ELF-1 (cell line): ENCODE measurements around the gene CD33.
"Not testable (repeated sequence)": the region's sequence is repeated elsewhere in the genome, so short reads cannot be mapped to it uniquely, and the experiment has no call there.

Experiments
- DNase-seq: peaks from one replicate; pipeline ENCODE4 v3.0.0-alpha.2; 2016; ENCODE audit warnings: low read depth, low spot score

CD33 gene

DNA sequence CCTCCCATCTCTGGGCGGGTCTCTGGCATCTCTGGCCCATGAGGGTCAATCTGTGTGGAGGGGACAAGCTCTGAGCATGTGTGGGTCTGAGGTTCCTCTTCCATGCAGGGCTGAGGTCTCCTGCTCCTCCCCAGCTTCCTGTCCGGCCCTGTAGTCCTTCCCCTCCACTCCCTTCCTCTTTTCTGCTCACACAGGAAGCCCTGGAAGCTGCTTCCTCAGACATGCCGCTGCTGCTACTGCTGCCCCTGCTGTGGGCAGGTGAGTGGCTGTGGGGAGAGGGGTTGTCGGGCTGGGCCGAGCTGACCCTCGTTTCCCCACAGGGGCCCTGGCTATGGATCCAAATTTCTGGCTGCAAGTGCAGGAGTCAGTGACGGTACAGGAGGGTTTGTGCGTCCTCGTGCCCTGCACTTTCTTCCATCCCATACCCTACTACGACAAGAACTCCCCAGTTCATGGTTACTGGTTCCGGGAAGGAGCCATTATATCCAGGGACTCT is at the start of gene CD33:
Gene CD33 (plus strand): TSS at position 183 of the 496 bp plus-strand sequence. CDS start 39 bp downstream, at position 222.
- not testable (repeated sequence) for DNase-seq

DNA sequence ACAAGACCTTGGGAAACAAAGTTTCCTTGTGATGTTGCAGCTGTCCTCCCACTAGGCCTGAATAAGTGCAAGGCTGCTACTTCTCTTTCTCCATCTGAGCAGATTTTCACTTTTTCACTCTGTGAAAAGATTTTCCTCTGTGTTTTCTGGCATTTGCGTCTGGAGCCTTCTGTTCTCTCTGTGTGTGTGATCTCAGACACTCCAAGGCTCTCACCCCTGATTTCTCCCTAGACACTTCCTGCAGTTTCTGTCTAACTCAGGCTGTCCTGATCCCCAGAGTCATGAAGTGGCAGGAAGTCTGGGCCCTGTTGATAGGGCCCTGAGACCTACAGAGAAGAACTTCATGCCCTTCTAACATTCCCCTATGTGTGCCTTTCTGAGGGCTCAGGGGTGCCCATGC is 45.6 kb upstream of the CD33 start:
- no peak for DNase-seq

DNA sequence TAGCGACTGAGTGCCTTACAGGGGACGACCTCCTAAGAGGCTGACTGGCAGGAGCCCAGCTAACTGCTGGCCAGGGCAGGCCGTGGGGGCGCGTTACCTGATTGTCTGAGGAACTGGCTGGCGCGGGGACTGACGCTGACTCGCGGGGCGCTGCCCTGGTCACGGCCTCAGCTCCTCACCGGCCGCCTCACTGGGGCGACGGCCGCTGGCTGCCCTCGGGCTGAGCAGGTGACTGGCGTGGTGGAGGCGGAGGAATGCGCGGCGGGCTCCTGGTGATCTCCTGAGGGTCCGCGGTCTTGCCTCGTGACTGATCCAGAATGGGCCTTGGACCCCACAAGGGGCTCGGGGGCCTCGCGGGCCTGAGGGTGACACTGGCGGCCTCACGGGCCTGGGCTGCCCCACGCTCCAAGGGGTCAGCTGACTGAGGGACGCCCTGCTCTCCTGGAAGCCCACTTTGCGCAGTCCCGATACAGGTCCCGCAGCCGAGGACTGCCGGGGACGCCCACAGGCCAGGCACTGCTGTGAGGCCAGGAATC is 43.4 kb upstream of the CD33 start:
- DNase-seq: no peak

DNA sequence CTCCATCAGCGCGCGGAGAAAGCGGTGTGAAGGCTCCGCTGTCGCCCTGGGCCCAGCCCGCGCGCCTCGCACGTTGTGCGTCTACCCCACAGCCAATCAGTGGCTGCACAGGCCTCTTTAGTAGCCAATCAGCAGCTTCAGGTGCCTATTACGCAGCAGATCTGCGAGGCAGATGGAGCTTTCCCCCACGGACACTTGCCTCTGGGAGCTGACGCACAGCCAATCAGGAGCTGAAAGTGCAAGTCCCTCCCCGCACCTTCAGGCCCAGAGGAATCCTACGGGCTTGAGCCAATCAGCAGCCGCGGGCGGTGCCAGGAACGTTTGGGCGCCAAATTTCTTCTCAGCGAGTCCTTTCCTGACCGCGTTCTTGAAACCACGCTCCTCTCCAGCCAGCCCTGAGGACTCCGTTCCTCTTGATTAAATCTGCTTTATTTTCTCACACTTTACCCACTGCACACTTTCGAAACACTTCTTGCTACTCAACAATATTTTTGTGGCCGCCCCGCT is 42.9 kb upstream of the CD33 start:
- DNase-seq: peak; percentile 23

DNA sequence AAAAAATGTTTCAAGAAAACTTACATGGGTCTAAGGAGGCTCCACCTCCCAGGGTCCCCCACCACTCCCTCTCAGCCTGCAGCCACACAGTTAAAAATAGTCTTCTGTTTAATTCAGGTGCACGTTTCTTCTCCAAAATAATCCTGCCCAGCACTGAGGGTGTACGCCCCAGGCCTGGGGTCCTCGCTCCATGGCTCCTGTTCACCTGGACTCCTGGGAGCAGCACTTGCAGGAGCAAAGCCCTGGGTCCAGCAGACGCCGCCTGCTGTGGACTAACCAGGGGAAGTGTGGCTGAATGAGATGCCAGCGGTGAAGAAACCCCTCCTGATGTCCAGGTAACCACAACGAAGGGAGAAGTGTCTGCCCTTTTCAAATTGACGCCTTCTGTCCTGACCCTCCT is 41.3 kb upstream of the CD33 start:
- DNase-seq: no peak

DNA sequence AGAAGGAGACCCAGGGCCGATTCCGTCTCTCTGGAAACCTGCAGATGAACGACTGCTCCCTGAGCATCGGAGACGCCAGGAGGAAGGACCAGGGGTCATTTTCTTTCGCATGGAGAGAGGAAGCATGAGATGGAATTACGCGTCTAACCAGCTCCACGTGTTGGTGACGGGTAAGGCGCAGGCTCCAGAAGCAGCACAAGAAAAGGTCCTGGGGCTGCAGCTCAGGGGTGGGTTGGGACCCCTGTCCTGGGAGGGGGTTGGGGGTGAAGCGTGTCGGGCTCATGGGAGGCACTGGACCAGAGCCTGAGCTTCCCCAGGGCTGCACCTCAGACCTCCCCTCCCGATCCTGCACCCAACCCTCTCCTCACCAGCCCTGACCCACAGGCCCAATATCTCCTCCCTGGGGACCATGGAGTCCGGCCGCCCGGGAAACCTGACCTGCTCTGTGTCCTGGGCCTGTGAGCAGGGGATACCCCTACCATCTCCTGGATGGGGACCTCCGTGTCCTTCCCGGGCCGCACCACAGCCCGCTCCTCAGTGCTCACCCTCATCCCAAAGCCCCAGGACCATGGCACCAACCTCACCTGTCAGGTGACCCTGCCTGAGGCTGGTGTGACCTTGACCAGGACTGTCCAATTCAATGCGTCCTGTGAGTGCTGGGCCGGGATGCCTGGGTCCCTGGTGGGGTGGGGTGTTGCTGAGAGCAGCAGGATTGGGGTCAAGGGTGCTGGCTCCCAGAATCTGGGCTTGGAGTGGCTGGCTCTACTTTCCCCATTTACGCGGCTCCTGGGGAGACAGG is 39.6 kb upstream of the CD33 start:
- DNase-seq: no peak

DNA sequence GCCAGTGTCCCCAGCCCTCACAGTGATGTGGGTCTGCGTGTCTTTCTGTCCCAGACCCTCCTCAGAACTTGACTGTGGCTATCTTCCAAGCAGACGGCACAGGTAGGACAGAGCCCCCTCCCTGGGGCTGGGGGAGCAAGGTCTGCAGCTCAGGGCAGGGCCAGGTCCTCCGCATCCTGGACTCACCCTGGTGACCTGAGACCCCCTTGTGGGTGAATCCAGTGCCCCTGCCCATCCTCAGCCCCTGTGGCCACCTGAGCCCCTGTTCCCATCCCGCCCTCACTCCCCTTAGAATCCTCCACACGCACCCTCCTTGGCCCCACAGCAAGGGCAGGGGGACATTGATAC is 39.0 kb upstream of the CD33 start:
- DNase-seq: no peak

DNA sequence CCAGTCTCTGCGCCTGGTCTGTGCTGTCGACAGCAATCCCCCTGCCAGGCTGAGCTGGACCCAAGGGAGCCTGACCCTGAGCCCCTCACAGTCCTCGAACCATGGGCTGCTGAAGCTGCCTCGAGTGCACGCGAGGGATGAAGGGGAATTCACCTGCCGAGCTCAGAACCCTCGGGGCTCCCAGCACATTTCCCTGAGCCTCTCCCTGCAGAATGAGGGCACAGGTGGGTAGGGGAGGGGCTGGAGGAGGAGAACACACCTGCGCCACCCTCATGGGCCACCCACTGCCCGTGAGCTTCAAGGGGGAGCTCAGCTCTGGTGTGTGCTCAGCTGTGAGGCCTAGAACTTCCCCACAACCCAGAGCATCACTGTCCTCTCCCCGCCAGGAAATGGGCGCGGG is 38.6 kb upstream of the CD33 start:
- no peak for DNase-seq

DNA sequence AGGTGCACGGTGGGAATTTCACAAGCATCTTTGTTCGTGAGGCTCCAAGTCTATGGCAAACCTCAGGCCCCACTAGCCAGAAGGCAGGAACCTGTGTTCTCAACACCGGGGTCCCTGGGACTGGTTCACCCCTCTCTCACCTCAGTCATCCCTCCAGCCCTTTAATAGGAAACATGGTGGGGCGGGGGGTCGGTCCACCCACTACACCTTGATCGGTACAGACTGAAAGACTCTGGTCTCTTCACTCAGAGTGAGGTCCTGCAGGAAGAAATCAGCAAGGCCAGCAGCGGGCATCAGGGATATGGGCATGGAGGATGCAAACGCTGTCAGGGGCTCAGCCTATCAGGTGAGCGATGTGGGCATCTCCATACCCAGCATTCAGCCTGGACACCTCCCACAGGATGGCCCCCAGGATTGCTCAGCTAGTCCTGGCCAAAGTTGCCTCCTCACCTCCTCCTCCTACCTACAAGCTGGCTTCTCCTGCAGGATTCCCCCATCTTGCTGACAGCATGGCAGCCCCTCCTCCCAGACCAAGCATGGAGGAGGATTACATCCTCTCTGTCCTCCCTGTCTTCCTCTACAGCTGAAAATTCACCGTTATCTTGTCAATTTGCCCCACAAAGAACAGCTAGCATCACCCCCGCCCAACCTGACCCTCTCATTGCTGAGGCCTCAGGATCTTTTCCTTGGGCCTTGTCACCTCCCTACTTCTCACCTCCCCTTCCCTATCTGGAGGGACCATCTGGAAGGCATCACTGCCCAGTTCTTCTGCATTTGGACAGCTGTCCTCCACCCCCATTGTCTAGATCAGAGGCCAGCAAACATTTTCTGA is 37.3 kb upstream of the CD33 start:
- no peak for DNase-seq

DNA sequence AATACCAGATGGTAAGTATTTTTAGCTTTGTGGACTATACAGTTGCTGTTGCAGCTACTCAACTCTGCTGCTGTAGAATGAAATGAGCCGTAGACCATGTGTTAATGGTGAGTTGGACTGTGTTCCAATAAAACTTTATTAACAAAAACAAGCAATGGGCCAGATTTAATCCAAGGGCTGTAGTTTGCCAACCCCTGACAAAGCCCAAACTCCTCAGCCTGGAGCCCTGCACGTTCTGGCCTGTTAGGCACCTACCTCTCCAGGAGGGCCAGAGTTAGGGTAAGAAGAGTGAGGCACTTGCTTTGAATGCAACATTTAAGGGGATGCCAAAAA is 36.7 kb upstream of the CD33 start:
- DNase-seq: no peak

DNA sequence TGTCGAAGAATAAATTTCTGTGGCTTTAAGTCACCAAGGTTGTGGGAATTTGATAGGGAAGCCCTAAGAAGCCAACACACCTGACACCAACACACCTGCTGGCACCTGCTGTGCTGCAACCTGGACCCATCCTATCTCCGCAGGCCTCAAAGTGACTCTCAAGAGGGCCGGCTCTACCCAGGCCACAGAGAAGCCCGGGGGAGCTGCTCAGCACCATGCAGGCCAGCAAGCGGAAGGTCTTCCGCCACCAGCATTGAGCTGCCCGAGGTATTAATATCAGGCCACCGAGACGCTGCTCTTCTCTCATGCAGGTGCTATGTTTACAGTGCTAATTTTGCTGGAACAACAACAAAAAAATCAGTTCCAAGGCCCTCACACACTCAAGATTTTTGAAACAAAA is 32.2 kb upstream of the CD33 start:
- DNase-seq: no peak

DNA sequence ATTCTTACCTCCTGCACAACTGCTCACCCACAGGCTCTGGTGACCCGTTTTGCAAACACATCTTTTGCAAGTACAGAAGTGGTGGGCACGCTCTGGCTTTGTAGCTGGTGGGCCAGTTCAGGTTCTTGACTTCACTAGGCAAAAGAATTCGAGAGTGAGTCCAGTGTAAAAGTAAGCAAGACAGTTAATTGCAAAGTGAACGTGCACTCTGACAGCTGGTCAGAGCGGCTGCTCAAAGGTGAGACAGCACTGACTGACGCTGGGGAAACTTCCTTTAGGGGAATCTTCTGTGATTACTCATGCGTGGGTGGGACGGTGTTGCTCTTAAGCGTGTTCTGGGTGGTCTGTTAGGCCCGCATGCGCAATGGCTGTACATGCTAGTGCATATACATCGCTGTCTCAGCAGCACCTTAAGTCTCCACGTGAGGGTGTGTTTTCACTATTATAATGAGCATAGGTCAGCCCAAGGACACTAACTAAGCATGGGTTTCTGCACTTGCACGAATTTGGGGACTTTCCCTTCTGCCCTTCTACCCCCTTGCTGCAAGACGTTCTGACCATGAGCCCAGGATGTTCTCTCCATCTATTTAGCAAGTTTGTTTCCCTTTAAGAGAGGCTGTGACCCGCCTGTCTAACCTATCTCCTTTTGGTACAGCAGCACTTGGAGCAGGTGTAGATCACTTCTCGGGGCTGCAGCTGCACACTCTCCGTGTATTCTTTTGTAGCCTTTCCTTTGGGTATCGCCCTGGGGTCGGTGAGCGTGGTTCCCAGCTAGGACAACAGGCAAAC is 30.2 kb upstream of the CD33 start:
- DNase-seq: no peak

DNA sequence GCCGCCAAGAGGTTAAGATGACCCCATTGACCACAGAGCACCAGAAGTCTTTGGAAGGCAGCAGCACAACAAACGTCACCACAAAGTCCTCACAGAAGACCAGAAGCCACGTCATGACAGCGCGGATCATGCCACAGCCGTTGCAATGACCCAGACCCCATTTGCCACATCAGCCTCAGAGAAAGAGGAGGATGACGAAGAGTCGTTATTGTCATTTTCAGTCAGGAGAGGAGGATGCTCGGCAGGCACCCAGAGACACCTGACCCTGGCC is 29.6 kb upstream of the CD33 start:
- no peak for DNase-seq

DNA sequence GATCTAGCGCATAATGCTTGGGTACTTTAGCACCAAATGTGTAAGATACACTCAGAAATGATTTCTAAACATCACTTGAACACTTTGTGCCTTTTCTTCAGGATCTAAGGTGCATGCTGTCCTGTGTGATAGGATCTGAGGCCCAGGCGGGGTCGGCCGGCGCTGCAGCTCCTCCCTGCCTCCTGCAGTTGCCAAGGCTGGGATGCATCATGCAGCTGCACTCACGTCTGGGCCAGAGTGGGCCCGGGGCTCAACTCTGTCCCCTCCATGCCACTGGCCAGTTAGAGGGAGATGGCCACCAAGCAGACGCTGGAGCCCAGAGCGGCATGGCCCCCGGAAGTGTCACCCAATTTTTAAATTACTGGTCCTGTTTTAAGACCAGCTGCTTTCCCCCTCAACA is 29.3 kb upstream of the CD33 start:
- DNase-seq: no peak

DNA sequence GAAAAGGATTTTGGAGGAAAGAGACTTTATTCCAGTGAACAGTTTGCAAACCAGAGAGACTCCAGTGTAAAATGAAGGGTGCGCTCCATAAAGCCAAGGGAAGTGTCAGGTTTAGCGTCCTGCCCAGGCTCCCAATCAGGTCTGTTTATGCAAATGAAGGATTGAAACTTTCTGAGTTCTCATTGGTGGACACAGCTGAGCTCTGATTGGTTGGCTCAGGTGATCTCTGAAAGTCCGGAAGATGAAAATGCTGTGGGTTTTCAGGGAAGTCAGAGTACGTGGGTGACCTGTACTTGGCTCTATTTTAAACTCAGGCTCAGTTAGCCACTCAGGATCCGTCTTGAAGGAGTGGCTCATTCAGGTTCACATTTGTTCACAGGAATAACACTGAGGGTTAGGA is 28.7 kb upstream of the CD33 start:
- DNase-seq: no peak

DNA sequence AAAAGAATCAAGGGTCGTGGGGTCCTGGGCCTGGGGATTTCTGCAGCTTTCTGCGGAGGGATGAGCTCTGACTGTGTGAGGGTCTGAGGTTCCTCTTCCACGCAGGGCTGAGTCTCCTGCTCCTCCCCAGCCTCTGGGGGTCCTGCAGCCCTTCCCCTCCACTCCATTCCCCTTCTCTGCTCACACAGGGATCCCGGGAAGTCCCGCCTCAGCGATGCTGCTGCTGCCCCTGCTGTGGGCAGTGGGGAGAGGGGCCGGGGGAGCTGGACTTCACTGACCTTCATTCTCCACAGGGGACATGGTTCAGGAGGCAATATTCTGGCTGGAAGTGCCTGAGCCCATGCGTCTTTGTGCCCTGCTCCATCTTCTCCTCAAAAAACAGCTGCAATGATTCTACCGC is 26.2 kb upstream of the CD33 start:
- no peak for DNase-seq

DNA sequence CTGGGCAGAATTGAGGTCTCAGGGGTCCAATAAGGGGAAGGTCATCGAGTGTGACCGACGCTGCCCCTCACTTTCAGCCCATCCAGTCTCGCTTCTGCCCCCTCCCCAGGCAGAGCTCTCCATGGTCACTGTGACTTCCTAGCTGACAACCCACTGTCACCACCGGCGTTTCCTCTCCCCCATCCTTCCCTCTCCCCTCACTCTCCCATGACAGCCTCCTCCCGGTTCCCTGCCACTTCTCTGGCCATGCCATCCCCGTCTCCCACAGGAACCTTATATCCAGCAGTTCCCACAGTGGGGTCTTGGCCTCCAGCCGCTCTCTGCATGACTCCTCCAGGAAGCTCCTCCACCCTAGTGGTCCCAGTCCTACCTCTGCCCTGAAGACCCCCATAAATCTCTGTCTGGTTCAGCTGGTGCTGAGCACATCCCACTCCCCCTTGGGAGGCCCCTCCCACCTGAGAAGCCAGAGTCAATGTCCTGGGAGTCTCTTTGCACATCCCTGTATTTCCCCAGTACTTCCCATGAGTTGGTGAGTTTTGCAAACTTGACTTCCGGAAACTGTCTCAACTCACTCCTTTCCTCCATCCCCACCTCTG is 24.7 kb upstream of the CD33 start:
- no peak for DNase-seq

DNA sequence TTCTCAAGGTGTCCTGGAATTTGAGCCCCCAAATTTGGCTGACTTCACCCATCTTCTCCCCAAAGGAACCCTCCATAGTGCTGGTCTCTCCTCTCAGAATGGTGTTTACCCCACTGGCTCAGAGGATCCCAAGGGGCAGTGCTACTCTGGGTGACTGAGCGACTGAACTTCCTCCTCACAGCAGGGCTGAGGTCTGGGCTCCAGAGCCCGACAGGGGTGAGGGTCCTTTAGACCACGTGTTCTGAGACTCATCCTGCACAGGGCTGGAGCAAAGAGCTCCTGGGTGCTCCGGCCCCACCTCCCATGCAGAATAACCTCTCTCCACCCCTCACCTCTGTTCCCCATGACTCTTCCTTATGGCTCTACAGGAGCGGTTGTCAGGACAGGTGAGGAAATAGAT is 23.2 kb upstream of the CD33 start:
- DNase-seq: no peak

DNA sequence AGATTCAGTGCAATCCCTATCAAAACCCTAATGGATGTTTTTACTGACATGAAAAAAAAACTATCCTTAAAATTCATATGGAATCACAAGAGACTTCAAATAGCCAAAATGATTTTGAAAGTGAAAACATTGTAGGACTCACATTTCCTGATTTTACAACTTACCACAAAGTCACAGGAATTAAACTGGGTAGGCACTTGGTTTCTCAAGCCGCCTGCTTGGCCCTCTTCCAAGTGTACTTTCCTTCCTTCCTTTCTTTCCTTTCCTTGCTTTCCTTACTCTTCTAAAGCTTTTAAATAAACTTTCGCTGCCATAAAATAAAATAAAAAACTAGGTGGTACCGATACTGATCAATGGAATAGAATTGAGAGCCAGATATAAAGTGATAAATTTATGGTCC is 21.0 kb upstream of the CD33 start:
- no peak for DNase-seq

DNA sequence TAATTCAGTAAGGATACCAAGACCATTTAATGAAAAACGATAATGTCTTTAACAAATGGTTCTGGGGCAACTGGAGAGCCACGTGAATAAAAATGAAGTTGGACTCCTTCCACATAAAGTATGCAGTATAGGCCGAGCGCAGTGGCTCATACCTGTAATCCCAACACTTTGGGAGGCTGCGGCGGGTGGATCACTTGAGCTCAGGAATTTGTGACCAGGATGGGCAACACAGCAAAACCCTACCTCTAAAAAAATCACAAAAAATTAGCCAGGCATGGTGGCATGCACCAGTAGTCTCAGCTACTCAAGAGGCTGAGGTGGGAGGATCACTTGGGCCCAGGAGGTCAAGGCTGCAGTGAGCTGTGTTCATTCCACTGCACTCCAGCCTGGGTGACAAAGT is 20.6 kb upstream of the CD33 start:
- no peak for DNase-seq

DNA sequence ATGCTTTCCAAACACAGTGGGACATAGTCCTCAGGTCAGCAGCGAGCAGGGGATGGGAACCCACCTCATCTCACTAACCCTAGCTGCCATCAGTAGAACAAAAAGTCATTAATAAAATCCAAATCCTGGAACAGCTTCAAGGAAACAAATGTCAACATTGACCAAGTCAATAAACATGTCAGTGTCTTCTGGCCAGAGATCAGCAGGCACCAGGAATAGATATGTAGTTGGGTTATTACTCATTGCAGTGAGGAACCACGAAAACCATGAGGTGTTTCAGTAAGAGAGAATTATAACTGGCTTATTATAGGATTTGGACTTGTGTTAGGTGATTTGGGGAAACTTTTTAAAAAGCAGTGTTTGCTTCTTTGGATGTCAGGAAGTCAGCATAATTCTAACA is 17.1 kb upstream of the CD33 start:
- no peak for DNase-seq
